ENCODE results near the gene PDE7B.

GRCh38 chr6:136067731-136068341 lies 216.3 kb downstream of the PDE7B start:
- no peak for TF ChIP-seq POLR2A (IDR thresholded peaks at IDR 0.05)
- no peak for TF ChIP-seq CTCF (IDR thresholded peaks at IDR 0.05)

All from uterus (tissue), 2 donors.